GM12878 (cell line): Measurements from ENCODE around the gene IRS1. TPM values are rescaled to one million over a fixed set of nuclear protein-coding genes. Genes with fewer than 3 reads are reported as not detected.

Experiments
- CREB1 ChIP-seq: IDR thresholded peaks from 2 replicates; pipeline ENCODE4 v1.6.1; 2012; ENCODE audit warnings: low read depth, mild to moderate bottlenecking, inconsistent platforms
- CTCF ChIP-seq, 3 experiments: IDR thresholded peaks in 2 of 3; conservative IDR thresholded peaks in 1 of 3; 2 replicates each; pipeline ENCODE4 v1.5.1; 2011; ENCODE audit warnings: low read depth in 3 of 3, low read length in 3 of 3, mild to moderate bottlenecking in 3 of 3, control low read depth in 2 of 3, moderate library complexity in 2 of 3, inconsistent platforms in 1 of 3, mixed read lengths in 1 of 3; ENCODE audit not compliant: control insufficient read depth in 2 of 3, insufficient read depth in 1 of 3; ENCODE audit errors: extremely low read depth in 1 of 3
- DPF2 ChIP-seq: fragments of 450-650 bp; IDR thresholded peaks from 2 replicates; pipeline ENCODE4 v1.6.1; 2017; ENCODE audit warnings: mild to moderate bottlenecking
- E4F1 ChIP-seq: fragments of 450-650 bp; IDR thresholded peaks from 2 replicates; pipeline ENCODE4 v1.6.1; 2018; ENCODE audit warnings: borderline replicate concordance, mild to moderate bottlenecking; ENCODE audit not compliant: partially characterized antibody
- FOS ChIP-seq: IDR thresholded peaks from 3 replicates; pipeline ENCODE4 v1.6.1; 2011; ENCODE audit warnings: borderline replicate concordance; ENCODE audit not compliant: insufficient read length; ENCODE audit errors: extremely low read depth
- IKZF2 ChIP-seq, 2 experiments: fragments of 450-650 bp; IDR thresholded peaks; 2 replicates each; pipeline ENCODE4 v1.6.1; 2017; ENCODE audit warnings: mild to moderate bottlenecking in 2 of 2, moderate library complexity in 2 of 2
- IRF4 ChIP-seq: IDR thresholded peaks from 2 replicates; pipeline ENCODE4 v1.6.1; 2011; ENCODE audit warnings: low read depth, low read length
- MAX ChIP-seq: IDR thresholded peaks from 2 replicates; pipeline ENCODE4 v1.6.1; 2012; ENCODE audit warnings: low read depth, low read length, improper control_type of control experiment
- RB1 ChIP-seq: fragments of 450-650 bp; formaldehyde crosslinking; IDR thresholded peaks from 2 replicates; pipeline ENCODE4 v1.6.1; 2017; ENCODE audit warnings: mild to moderate bottlenecking, borderline replicate concordance
- RBBP5 ChIP-seq: fragments of 200-600 bp; sonication (generic); conservative IDR thresholded peaks from 2 replicates; pipeline ENCODE4 v1.6.1; 2016
- RELA ChIP-seq: fragments of 450-650 bp; IDR thresholded peaks from 2 replicates; pipeline ENCODE4 v1.8.0; 2014; ENCODE audit warnings: borderline replicate concordance; ENCODE audit not compliant: partially characterized antibody
- REST ChIP-seq: IDR thresholded peaks from 2 replicates; pipeline ENCODE4 v1.6.1; 2012; ENCODE audit warnings: mild to moderate bottlenecking, low read depth, low read length
- SIX5 ChIP-seq: IDR thresholded peaks from 2 replicates; pipeline ENCODE4 v1.6.1; 2011; ENCODE audit warnings: mild to moderate bottlenecking, low read depth, low read length, moderate library complexity; ENCODE audit not compliant: severe bottlenecking
- SMARCA5 ChIP-seq: fragments of 450-650 bp; IDR thresholded peaks from 2 replicates; pipeline ENCODE4 v1.6.1; 2017; ENCODE audit warnings: mild to moderate bottlenecking
- SUZ12 ChIP-seq: fragments of 200-600 bp; sonication (generic); IDR thresholded peaks from one replicate; pipeline ENCODE4 v1.6.1; 2018; ENCODE audit warnings: antibody characterized with exemption, mild to moderate bottlenecking; ENCODE audit not compliant: unreplicated experiment
- ZBTB40 ChIP-seq: fragments of 450-650 bp; IDR thresholded peaks from 2 replicates; pipeline ENCODE4 v1.6.1; 2016; ENCODE audit warnings: mild to moderate bottlenecking, moderate library complexity, borderline replicate concordance
- ZNF384 ChIP-seq: IDR thresholded peaks from 2 replicates; pipeline ENCODE4 v1.6.1; 2012; ENCODE audit warnings: low read depth, mild to moderate bottlenecking, low read length, improper control_type of control experiment, borderline replicate concordance
- polyA plus RNA-seq, 11 experiments: library from polyadenylated mRNA; depleted of rRNA in 4 of 11; unstranded in 6 of 11; stranded (reverse) in 5 of 11; fragments of >200 nt; fragmentation: Nextera tagmentation in 4 of 11; fragmentation: Illumina TruSeq in 1 of 11; extraction: Ambion mirVana in 4 of 11; extraction: Trizol in 1 of 11; gene quantifications; 1 replicate in 1 of 11; 2 replicates in 10 of 11; pipeline versions ENCODE4 v1.2.1 to v1.2.3, GENCODE V29; 2011 to 2016; ENCODE audit warnings: inconsistent platforms in 2 of 11, missing spikeins in 2 of 11, low read depth in 1 of 11
- total RNA-seq, 4 experiments: library from RNA; depleted of rRNA in 3 of 4; stranded (reverse); fragments of >200 nt in 3 of 4; fragmentation: Illumina TruSeq in 1 of 4; extraction: Trizol in 1 of 4; gene quantifications; 2 replicates each; pipeline versions ENCODE4 v1.2.1 to v1.2.3, GENCODE V29; 2013 to 2021

IRS1 gene
- total and polyA plus RNA-seq, 10 of the 15 experiments (the other 5 are each of a cell fraction or from before 2014, with no cell fraction given) = 0.03 to 1.7 (median 0.34) TPM

- TF ChIP-seq ZBTB40 (no peak), REST (no peak), ZNF384 (peak; percentile 80), SIX5 (no peak), CREB1 (peak; percentile 64; the same call in 1 of the 2 replicates), IKZF2 (IDR thresholded peaks at IDR 0.05) (peak; percentile 99), DPF2 (peak; percentile 96), CTCF (IDR thresholded peaks at IDR 0.05 in 2 of 3, conservative IDR thresholded peaks at IDR 0.05 in 1 of 3; ENCODE audit: control insufficient read depth in 2 of 3, extremely low read depth in 1 of 3, insufficient read depth in 1 of 3, low read depth in 3 of 3, low read length in 3 of 3) (no peak), IRF4 (peak; percentile 68; the same call in 1 of the 2 replicates), E4F1 (no peak), MAX (no peak), SUZ12 (no peak), FOS (no peak), RB1 (no peak), SMARCA5 (no peak), RELA (no peak), RBBP5 (no peak)
Measured at GRCh38 chr2:226772389-226773179, 27.0 kb downstream of the IRS1 start (continued).
